ENCODE results near the gene HAPLN2.

HAPLN2 gene

GRCh38 chr1:156655904-156656516, 36.8 kb downstream of the HAPLN2 start:
- TF ChIP-seq CTCF (IDR thresholded peaks at IDR 0.05) = no peak
- no peak for TF ChIP-seq ZFX (IDR thresholded peaks at IDR 0.05; ENCODE audit: borderline replicate concordance)
- H3K27ac ChIP-seq = no peak overlapping the region

- no peak overlapping the region for H3K27ac ChIP-seq
- TF ChIP-seq ZFX (IDR thresholded peaks at IDR 0.05; ENCODE audit: borderline replicate concordance) (no peak), CTCF (IDR thresholded peaks at IDR 0.05) (peak; percentile 100)
Observed at GRCh38 chr1:156656806-156657740, 37.9 kb downstream of the HAPLN2 start.

GRCh38 chr1:156657741-156658319, 38.6 kb downstream of the HAPLN2 start:
- H3K27ac ChIP-seq = no peak overlapping the region
- TF ChIP-seq CTCF (IDR thresholded peaks at IDR 0.05) = peak; percentile 31
- TF ChIP-seq ZFX (IDR thresholded peaks at IDR 0.05; ENCODE audit: borderline replicate concordance) = no peak

GRCh38 chr1:156658496-156658895, 39.3 kb downstream of the HAPLN2 start:
- H3K27ac ChIP-seq = no peak overlapping the region
- no peak for TF ChIP-seq ZFX (IDR thresholded peaks at IDR 0.05; ENCODE audit: borderline replicate concordance)
- TF ChIP-seq CTCF (IDR thresholded peaks at IDR 0.05) = no peak

GRCh38 chr1:156658945-156659574, 39.8 kb downstream of the HAPLN2 start:
- H3K27ac ChIP-seq = no peak overlapping the region
- TF ChIP-seq ZFX (IDR thresholded peaks at IDR 0.05; ENCODE audit: borderline replicate concordance) = no peak
- TF ChIP-seq CTCF (IDR thresholded peaks at IDR 0.05) = no peak

- H3K27ac ChIP-seq = peak overlapping the region; percentile 42; the same call in 1 of the 2 replicates
- TF ChIP-seq CTCF (IDR thresholded peaks at IDR 0.05) (0 out of 2 replicates have a peak, but pooled peaks have one; percentile 65), ZFX (IDR thresholded peaks at IDR 0.05; ENCODE audit: borderline replicate concordance) (no peak)
Observed at GRCh38 chr1:156659661-156659987, 40.4 kb downstream of the HAPLN2 start.

Measured in 22Rv1 (cell line).